Stimulated activated CD8-positive, alpha-beta memory T cell treated with anti-CD3 and anti-CD28 coated beads, Interleukin-15, amount 100 ng/mL, for 1 hour (primary cell): Measurements from ENCODE around the gene SMG7.
"Not testable (repeated sequence)": the region's sequence is repeated elsewhere in the genome, so short reads cannot be mapped to it uniquely, and the experiment has no call there.

Source experiments
- DNase-seq: peaks from one replicate; pipeline ENCODE4 v3.0.0-alpha.2; 2020; ENCODE audit warnings: low read depth

Gene SMG7, protein sequence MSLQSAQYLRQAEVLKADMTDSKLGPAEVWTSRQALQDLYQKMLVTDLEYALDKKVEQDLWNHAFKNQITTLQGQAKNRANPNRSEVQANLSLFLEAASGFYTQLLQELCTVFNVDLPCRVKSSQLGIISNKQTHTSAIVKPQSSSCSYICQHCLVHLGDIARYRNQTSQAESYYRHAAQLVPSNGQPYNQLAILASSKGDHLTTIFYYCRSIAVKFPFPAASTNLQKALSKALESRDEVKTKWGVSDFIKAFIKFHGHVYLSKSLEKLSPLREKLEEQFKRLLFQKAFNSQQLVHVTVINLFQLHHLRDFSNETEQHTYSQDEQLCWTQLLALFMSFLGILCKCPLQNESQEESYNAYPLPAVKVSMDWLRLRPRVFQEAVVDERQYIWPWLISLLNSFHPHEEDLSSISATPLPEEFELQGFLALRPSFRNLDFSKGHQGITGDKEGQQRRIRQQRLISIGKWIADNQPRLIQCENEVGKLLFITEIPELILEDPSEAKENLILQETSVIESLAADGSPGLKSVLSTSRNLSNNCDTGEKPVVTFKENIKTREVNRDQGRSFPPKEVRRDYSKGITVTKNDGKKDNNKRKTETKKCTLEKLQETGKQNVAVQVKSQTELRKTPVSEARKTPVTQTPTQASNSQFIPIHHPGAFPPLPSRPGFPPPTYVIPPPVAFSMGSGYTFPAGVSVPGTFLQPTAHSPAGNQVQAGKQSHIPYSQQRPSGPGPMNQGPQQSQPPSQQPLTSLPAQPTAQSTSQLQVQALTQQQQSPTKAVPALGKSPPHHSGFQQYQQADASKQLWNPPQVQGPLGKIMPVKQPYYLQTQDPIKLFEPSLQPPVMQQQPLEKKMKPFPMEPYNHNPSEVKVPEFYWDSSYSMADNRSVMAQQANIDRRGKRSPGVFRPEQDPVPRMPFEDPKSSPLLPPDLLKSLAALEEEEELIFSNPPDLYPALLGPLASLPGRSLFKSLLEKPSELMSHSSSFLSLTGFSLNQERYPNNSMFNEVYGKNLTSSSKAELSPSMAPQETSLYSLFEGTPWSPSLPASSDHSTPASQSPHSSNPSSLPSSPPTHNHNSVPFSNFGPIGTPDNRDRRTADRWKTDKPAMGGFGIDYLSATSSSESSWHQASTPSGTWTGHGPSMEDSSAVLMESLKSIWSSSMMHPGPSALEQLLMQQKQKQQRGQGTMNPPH

GRCh38 chr1:183472488-183473216, at the start of gene SMG7:
Gene SMG7 (plus strand): TSS chr1:183472499. CDS start chr1:183472621, 122 bp downstream.
- no peak for DNase-seq

- DNase-seq: no peak
Observed at GRCh38 chr1:183423541-183423940, 48.8 kb upstream of the SMG7 start.

GRCh38 chr1:183424691-183425090, 47.6 kb upstream of the SMG7 start:
- DNase-seq: no peak

GRCh38 chr1:183427591-183427990, 44.7 kb upstream of the SMG7 start:
- DNase-seq: not testable (repeated sequence)

DNA sequence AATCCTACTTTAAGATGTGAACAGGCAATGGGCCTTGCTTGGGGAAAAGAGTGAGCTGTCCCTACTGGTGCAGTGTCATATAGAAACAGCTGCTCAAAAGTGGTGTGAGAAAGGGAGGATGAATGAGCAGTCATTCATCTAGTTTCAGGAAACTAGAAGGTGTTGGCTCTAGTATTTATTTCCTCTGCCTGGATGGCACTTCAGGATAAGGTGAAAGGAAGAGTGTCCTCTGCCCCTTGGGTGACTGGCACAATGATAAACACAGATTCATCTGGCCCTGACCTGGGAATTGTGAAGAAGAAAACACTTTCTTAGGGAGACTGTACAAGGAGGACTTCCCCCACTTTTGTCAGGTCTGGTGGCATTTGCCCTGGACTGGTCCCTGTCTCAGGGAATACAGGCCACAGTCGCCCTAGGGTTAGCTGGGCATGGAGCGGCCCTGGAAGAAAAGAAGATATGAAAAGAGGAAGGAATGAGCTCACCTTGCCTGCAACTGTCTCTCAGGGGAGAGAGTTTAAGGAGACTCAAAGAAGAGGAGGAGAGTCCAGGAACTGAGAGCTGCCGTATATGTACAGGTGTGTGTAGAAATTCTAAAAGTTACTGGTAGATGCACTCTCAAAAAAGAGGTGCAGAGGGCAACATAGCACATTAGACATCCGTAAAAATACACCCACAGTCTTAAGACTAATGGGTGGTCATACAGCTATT, 40.3 kb upstream of the SMG7 start:
- DNase-seq: no peak

DNA sequence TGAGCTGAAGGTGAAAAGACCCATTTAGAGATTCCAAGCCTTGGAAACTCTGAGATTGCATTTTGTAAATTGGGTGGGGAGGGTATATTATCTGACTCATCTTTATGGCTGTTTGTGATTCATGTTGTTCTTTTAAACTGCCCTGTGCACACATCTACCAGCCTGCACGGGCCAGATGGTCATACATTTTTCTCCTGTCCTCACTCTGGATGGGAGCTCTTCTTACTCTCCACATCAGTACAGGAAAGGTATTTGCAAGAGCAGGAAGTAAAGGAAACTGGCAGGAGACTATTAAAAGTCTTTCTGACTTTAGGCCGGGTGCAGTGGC, 39.8 kb upstream of the SMG7 start:
- DNase-seq: no peak

DNA sequence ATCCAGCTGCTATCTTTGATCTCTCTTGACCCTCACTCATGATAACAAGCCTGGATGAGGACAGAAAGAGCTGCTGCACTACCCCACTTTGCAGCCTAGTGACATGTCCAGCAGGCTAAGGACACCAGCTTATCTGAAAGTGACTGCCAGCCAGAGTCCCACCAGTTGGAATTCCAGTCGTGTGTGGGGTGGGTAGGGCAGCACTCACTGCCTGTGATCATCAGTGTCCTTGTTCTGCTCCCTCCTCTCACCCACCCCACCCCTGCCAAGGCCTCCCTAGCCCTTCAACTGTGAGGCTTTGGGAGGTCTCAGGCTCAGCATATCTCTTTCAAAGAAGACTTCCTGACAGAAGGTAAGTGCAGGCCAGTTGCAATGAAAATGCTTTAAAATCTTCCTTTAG, 38.6 kb upstream of the SMG7 start:
- DNase-seq: no peak

GRCh38 chr1:183435497-183435896, 36.8 kb upstream of the SMG7 start:
- DNase-seq: no peak

GRCh38 chr1:183438060-183438459, 34.2 kb upstream of the SMG7 start:
- no peak for DNase-seq

DNA sequence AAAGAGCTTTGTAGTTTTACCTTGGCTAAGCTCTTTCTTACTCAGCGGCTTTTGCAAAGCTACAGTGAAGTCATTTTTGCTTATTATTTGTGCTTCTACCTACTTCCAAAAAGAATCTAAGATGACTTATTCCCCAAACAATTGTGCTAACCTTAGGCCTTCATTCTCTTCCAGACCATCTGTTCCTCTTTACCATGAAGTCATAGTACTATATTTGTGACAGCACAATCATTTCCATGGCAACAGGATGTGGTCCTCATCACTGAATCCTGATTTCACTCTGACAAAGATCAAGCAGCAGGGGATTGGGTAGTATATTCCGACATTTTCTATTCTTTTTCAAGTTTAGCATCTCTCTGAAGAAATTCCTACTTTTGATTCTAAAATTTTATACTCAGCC, 29.3 kb upstream of the SMG7 start:
- no peak for DNase-seq

DNA sequence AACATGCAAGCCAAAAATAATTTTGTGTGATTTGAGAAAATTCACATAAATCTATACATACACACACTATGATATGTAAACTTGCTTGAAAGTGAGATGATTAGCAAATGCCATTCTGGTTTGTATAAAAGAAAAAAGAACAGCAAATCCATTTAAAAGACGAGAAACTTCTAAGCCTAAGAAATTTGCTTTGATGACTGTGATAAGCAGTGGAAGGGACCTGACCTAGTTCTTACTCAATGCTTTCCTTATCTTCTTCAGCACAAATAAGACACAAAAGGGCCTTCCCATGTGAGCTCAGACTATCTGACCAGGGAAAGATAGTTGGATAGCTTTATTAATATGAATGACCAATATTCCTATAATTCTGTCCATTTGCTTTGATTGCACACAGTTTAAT, 28.8 kb upstream of the SMG7 start:
- DNase-seq: no peak

GRCh38 chr1:183444243-183444642, 28.1 kb upstream of the SMG7 start:
- no peak for DNase-seq

- no peak for DNase-seq
Observed at GRCh38 chr1:183449223-183449770, 23.0 kb upstream of the SMG7 start.

- DNase-seq: no peak
Observed at GRCh38 chr1:183450093-183450492, 22.2 kb upstream of the SMG7 start.

- no peak for DNase-seq
Observed at GRCh38 chr1:183454377-183454776, 17.9 kb upstream of the SMG7 start.

- DNase-seq: no peak
Observed at GRCh38 chr1:183456826-183457225, 15.5 kb upstream of the SMG7 start.

- DNase-seq: no peak
Observed at GRCh38 chr1:183457449-183457848, 14.8 kb upstream of the SMG7 start.

GRCh38 chr1:183460596-183460995, 11.7 kb upstream of the SMG7 start:
- DNase-seq: no peak

GRCh38 chr1:183461350-183461749, 10.9 kb upstream of the SMG7 start:
- DNase-seq: no peak

GRCh38 chr1:183463566-183463965, 8.7 kb upstream of the SMG7 start:
- no peak for DNase-seq

DNA sequence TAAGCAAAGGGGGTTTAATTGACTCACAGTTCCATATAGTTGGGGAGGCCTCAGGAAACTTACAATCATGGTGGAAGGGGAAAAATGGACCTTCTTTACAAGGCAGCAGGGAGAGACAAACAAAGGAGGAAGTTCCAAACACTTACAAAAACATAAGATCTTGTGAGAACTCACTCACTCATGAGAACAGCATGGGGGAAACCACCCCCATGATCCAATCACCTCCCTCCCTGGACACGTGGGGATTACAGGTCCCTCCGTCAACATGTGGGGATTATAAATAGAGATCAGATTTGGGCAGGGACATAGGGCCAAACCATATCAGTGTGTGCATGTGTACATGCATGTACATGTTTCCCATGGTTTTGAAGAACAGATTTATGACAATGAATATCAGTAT, 5.5 kb upstream of the SMG7 start:
- DNase-seq: no peak
